ENCODE results near the gene DLG2. TPM values are rescaled to one million over a fixed set of nuclear protein-coding genes. Genes with fewer than 3 reads are reported as not detected.

The DLG2 gene
- total RNA-seq, 1 donor from 2014 or later = 5.1 TPM

DNA sequence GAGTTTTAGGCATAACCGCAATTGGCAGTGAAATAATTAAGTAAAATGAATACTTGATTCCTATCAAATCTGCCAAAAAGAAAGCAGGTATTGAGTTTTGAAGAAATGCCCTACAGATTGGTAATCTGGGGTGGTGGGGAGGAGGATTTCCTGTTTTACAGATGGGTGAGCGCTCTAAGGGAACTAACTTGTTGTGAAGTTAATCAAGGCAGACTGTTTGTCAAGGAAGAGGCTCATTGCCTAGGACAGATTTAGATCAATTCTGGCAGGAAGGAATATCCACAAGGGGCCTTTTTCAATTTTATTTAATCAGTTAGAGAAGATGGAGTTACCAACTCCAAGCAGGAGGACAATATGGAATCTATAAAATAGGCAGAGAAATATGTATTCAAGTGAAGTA is 2069.5 kb downstream of the DLG2 start:
- TF ChIP-seq, protein P1, sequence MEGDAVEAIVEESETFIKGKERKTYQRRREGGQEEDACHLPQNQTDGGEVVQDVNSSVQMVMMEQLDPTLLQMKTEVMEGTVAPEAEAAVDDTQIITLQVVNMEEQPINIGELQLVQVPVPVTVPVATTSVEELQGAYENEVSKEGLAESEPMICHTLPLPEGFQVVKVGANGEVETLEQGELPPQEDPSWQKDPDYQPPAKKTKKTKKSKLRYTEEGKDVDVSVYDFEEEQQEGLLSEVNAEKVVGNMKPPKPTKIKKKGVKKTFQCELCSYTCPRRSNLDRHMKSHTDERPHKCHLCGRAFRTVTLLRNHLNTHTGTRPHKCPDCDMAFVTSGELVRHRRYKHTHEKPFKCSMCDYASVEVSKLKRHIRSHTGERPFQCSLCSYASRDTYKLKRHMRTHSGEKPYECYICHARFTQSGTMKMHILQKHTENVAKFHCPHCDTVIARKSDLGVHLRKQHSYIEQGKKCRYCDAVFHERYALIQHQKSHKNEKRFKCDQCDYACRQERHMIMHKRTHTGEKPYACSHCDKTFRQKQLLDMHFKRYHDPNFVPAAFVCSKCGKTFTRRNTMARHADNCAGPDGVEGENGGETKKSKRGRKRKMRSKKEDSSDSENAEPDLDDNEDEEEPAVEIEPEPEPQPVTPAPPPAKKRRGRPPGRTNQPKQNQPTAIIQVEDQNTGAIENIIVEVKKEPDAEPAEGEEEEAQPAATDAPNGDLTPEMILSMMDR (IDR thresholded peaks at IDR 0.05; ENCODE audit: unreplicated experiment) = no peak
- no peak for DNase-seq (ENCODE audit: low spot score)
- H3K36me3 Mint-ChIP-seq (ENCODE audit: low read depth, unreplicated experiment) = no peaks in the 10 kb centered on the region
- no peaks in the 10 kb centered on the region for H3K9me3 Mint-ChIP-seq (ENCODE audit: unreplicated experiment)
- H3K27ac Mint-ChIP-seq (ENCODE audit: unreplicated experiment) = no peak overlapping the region
- H3K27me3 Mint-ChIP-seq (ENCODE audit: unreplicated experiment) = no peaks in the 10 kb centered on the region
- no peak overlapping the region for H3K4me3 Mint-ChIP-seq (ENCODE audit: unreplicated experiment)
- peaks cover 9% of the 10 kb centered on the region for H3K4me1 Mint-ChIP-seq (ENCODE audit: unreplicated experiment)

DNA sequence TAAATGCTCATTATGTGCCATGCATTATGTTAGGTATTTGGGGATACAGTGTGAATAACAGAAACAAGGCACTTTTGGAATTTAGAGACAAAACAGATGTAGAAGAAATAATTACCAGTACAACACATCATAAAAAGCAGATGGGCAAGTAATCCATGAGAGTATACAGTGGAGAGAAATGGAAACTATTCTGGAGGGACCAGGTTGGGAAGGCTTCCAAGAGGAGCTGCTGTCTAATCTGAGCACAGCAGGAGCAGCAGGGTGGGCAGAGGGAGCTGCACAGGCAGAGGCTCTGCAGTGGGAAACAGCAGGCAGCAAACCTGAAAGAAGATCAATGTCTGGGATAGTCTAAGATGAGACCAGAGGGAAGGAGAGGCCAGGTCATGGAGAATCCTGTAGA is 2072.3 kb downstream of the DLG2 start:
- Mint-ChIP-seq H3K27ac (ENCODE audit: unreplicated experiment) (no peak overlapping the region), H3K4me1 (ENCODE audit: unreplicated experiment) (peaks cover 9% of the 10 kb centered on the region), H3K36me3 (ENCODE audit: low read depth, unreplicated experiment) (no peaks in the 10 kb centered on the region), H3K9me3 (ENCODE audit: unreplicated experiment) (no peaks in the 10 kb centered on the region), H3K27me3 (ENCODE audit: unreplicated experiment) (peaks cover 1% of the 10 kb centered on the region), H3K4me3 (ENCODE audit: unreplicated experiment) (no peak overlapping the region)
- DNase-seq (ENCODE audit: low spot score) = no peak
- TF ChIP-seq, protein P1 (IDR thresholded peaks at IDR 0.05; ENCODE audit: unreplicated experiment) = no peak

DNA sequence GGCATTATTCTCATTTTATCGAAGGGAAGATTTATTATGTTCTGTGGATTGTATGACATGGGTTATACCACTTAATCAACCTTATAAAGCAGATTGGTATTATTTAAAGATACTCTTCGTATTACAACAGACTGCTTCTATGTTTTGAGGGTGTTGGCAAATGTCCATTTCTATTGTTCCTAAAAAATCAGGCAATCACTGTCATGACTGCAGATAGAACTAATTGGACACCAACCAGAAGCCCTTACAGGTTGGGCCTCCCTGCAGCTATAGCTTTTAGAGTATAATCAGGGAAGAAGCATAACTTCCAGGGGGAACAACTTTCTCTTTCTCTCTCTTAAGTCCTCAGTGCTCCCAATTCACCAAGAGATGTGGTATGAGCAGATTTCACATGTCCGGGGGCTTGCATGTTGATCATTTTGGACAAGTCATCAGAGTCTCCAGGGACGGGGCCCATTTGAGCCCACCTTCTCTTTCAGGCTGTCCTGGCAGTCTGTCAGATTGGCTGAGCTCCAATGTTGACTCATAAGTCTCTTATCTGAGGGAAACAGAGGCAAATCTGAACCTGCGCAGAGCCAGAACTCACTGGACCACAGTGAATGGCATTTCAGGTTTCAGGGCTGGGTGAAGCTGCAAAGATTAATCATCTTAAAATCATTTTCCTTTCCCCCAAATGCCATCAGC is 2077.0 kb downstream of the DLG2 start:
- Mint-ChIP-seq H3K9me3 (ENCODE audit: unreplicated experiment) (no peaks in the 10 kb centered on the region), H3K27me3 (ENCODE audit: unreplicated experiment) (peaks cover 1% of the 10 kb centered on the region), H3K4me1 (ENCODE audit: unreplicated experiment) (no peaks in the 10 kb centered on the region), H3K36me3 (ENCODE audit: low read depth, unreplicated experiment) (no peaks in the 10 kb centered on the region), H3K27ac (ENCODE audit: unreplicated experiment) (no peak overlapping the region), H3K4me3 (ENCODE audit: unreplicated experiment) (no peak overlapping the region)
- DNase-seq (ENCODE audit: low spot score) = no peak
- TF ChIP-seq, protein P1 (IDR thresholded peaks at IDR 0.05; ENCODE audit: unreplicated experiment) = no peak

DNA sequence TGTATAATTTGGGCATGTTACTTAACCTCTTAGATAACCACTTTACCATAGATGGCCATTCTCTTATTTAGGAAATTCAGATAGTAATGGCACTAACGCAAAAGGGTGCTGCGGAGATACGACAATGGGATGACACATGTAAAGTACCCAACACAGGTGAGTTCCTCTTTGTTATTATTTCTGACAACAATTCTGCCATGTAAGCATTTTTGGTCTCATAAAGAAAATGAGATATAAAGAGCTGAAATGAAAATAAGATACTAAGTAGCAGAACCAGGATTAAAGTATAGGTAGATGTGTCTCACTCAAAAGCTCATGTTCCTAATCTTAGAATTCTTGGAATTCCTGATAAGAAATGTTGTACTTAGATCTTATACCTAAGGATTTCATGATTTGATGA is 2080.8 kb downstream of the DLG2 start:
- Mint-ChIP-seq H3K4me3 (ENCODE audit: unreplicated experiment) (no peak overlapping the region), H3K9me3 (ENCODE audit: unreplicated experiment) (no peaks in the 10 kb centered on the region), H3K27me3 (ENCODE audit: unreplicated experiment) (no peaks in the 10 kb centered on the region), H3K36me3 (ENCODE audit: low read depth, unreplicated experiment) (no peaks in the 10 kb centered on the region), H3K4me1 (ENCODE audit: unreplicated experiment) (no peaks in the 10 kb centered on the region), H3K27ac (ENCODE audit: unreplicated experiment) (no peak overlapping the region)
- TF ChIP-seq, protein P1 (IDR thresholded peaks at IDR 0.05; ENCODE audit: unreplicated experiment) = no peak
- no peak for DNase-seq (ENCODE audit: low spot score)

DNA sequence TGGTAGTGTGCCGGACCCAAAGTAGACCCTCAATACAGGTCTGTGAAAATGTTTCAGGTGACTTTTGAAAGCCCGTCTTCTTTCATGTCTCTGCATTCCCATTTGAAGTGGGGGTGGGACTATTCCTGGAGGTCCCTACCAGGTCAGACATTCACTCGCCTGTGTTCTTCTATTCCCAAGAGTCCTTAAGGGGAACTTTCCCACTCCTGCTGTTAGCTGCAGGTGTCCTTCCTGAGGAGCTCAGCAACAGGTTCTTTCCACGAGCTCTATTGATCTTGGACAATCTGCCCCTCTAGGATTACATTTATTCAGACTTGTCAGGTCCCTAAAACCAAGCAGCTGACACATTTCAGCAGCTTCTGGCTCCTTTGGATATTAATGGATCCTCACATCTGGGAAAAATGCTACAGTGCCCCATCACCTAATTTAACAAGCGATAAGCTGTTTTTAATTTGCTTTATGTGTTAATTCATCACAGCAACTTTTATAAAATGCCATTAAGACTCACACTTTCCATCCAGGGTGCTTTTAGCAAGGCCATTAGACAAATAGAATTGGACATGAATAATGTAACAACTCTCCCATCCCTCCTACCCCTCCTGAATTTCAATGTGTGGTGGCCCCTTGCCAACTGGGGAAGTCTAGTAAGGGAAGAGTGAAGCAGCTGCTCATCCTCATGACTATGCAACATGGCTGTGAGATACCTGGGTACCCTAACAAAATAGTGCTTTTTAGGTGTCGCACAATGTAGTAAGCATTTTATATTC is 2081.5 kb downstream of the DLG2 start:
- no peaks in the 10 kb centered on the region for H3K27me3 Mint-ChIP-seq (ENCODE audit: unreplicated experiment)
- H3K4me3 Mint-ChIP-seq (ENCODE audit: unreplicated experiment) = no peak overlapping the region
- no peak overlapping the region for H3K27ac Mint-ChIP-seq (ENCODE audit: unreplicated experiment)
- H3K4me1 Mint-ChIP-seq (ENCODE audit: unreplicated experiment) = no peaks in the 10 kb centered on the region
- TF ChIP-seq, protein P1 (IDR thresholded peaks at IDR 0.05; ENCODE audit: unreplicated experiment) = no peak
- H3K9me3 Mint-ChIP-seq (ENCODE audit: unreplicated experiment) = no peaks in the 10 kb centered on the region
- no peak for DNase-seq (ENCODE audit: low spot score)
- H3K36me3 Mint-ChIP-seq (ENCODE audit: low read depth, unreplicated experiment) = no peaks in the 10 kb centered on the region
